Gastroesophageal sphincter (tissue), 4 donors: Measurements from ENCODE around the gene LIN54. TPM values are rescaled to one million over a fixed set of nuclear protein-coding genes. Genes with fewer than 3 reads are reported as not detected.

ENCODE experiments used
- ATAC-seq: fragments of 150-250 bp; one replicate; pipeline ENCODE4 v1.9.1; 2016; ENCODE audit warnings: mild to moderate bottlenecking, moderate library complexity
- H3K27ac ChIP-seq, 4 donors: fragments of 200-600 bp; sonication (generic) in 3 of 4; 1 replicate in 3 of 4; 2 replicates in 1 of 4; pipeline ENCODE4 v1.5.1; 2016 to 2019
- H3K27me3 ChIP-seq: fragments of 200-600 bp; sonication (generic); one replicate; pipeline ENCODE4 v1.5.1; 2019
- H3K36me3 ChIP-seq, 2 donors: fragments of 200-600 bp; sonication (generic); one replicate each; pipeline ENCODE4 v1.5.1; 2019; ENCODE audit warnings: control low read depth in 1 of 2
- H3K4me1 ChIP-seq, 3 donors: fragments of 200-600 bp; sonication (generic); 1 replicate in 2 of 3; 2 replicates in 1 of 3; pipeline ENCODE4 v1.5.1; 2016 to 2019; ENCODE audit warnings: control low read depth in 2 of 3
- H3K4me3 ChIP-seq, 2 donors: fragments of 200-600 bp; sonication (generic); one replicate each; pipeline ENCODE4 v1.5.1; 2019; ENCODE audit warnings: mild to moderate bottlenecking in 1 of 2, moderate library complexity in 1 of 2
- H3K9me3 ChIP-seq, 3 donors: fragments of 200-600 bp; sonication (generic); one replicate each; pipeline ENCODE4 v1.5.1; 2017 to 2019; ENCODE audit warnings: control low read depth in 2 of 3
- CTCF ChIP-seq, 4 experiments: fragments of 200-600 bp in 2 of 4; fragments of 450-650 bp in 2 of 4; sonication (generic) in 1 of 4; IDR thresholded peaks; one replicate each; pipeline ENCODE4 v1.5.1; 2017 to 2019; ENCODE audit warnings: antibody characterized with exemption in 4 of 4, mild to moderate bottlenecking in 2 of 4, moderate library complexity in 2 of 4
- EP300 ChIP-seq: sonication (generic); formaldehyde crosslinking; IDR thresholded peaks from one replicate; pipeline ENCODE4 v1.6.1; 2017; ENCODE audit warnings: antibody characterized with exemption, mild to moderate bottlenecking
- POLR2A ChIP-seq, 2 donors: fragments of 450-650 bp; IDR thresholded peaks; one replicate each; pipeline ENCODE4 v1.6.1; 2017; ENCODE audit warnings: antibody characterized with exemption in 2 of 2, mild to moderate bottlenecking in 2 of 2, moderate library complexity in 1 of 2
- POLR2AphosphoS5 ChIP-seq: sonication (generic); formaldehyde crosslinking; IDR thresholded peaks from one replicate; pipeline ENCODE4 v1.6.1; 2017; ENCODE audit warnings: antibody characterized with exemption
- WGBS, 2 donors: methylation state at CpG; one replicate each; pipeline ENCODE4 v1.1.5; 2018; ENCODE audit warnings: low coverage in 1 of 2; 5-methylcytosine and 5-hydroxymethylcytosine counted together
- total RNA-seq, 4 donors: library from RNA; depleted of rRNA; stranded (reverse); fragments of >200 nt; gene quantifications; one replicate each; pipeline ENCODE4 v1.1.0, GENCODE V29; 2016

Gene LIN54
- total RNA-seq, 4 donors from 2014 or later: 7.8 to 15.3 (median 10.2) TPM

- no peak overlapping the region for H3K4me3 ChIP-seq
- TF ChIP-seq POLR2AphosphoS5: no peak
- no peak for TF ChIP-seq POLR2A (IDR thresholded peaks at IDR 0.05)
- TF ChIP-seq EP300: no peak
- TF ChIP-seq CTCF (IDR thresholded peaks at IDR 0.05): no peak
- no peak overlapping the region for H3K27ac ChIP-seq
- H3K36me3 ChIP-seq: no peaks in the 10 kb centered on the region
- H3K9me3 ChIP-seq: no peaks in the 10 kb centered on the region
- peaks cover 10 to 42% (median 14%) of the 10 kb centered on the region in 3 donors for H3K4me1 ChIP-seq
- 82 to 86% methylated on average over 1 to 3 of the region's 3 CpGs for WGBS, 2 donors
- no peaks in the 10 kb centered on the region for H3K27me3 ChIP-seq
- no peak for ATAC-seq
Observed at GRCh38 chr4:83040269-83040668, 29.6 kb upstream of the LIN54 start.

GRCh38 chr4:83036991-83037665 lies 26.5 kb upstream of the LIN54 start:
- no peak overlapping the region for H3K4me3 ChIP-seq
- no peak overlapping the region for H3K27ac ChIP-seq
- 47 to 54% methylated on average over 3 of the region's 5 CpGs for WGBS, 2 donors

GRCh38 chr4:83034630-83035494 lies 24.2 kb upstream of the LIN54 start, which contains the start of gene COPS4:
Gene COPS4, plus strand, starts transcription at chr4:83035183. Its CDS starts 42 bp downstream, at chr4:83035225.
- H3K4me3 ChIP-seq: peak within 1 kb of the TSS; percentile 71 to 75
- no peaks in the 10 kb centered on the region for H3K9me3 ChIP-seq
- ATAC-seq: peak; percentile 99
- H3K27me3 ChIP-seq: no peaks in the 10 kb centered on the region
- 0 to 1% methylated on average over 16 to 21 of the region's 39 CpGs for WGBS, 2 donors
- TF ChIP-seq CTCF (IDR thresholded peaks at IDR 0.05) (peak in 3 of 4 experiments; percentile 62 to 67 (median 64)), POLR2AphosphoS5 (peak; percentile 90), POLR2A (IDR thresholded peaks at IDR 0.05) (peak; percentile 27 to 49), EP300 (no peak)
- peak within 1 kb of the TSS; percentile 88 to 95 (median 90) for H3K27ac ChIP-seq
- peaks cover 10 to 29% (median 14%) of the 10 kb centered on the region in 3 donors for H3K4me1 ChIP-seq
- H3K36me3 ChIP-seq: no peaks in the 10 kb centered on the region

More at GRCh38 chr4:83036991-83037665, 26.5 kb upstream of the LIN54 start:
- ATAC-seq: no peak
- Histone ChIP-seq H3K27me3 (no peaks in the 10 kb centered on the region), H3K9me3 (no peaks in the 10 kb centered on the region), H3K36me3 (no peaks in the 10 kb centered on the region), H3K4me1 (peaks cover 10 to 29% (median 14%) of the 10 kb centered on the region in 3 donors)
- no peak for TF ChIP-seq EP300
- no peak for TF ChIP-seq POLR2AphosphoS5
- no peak for TF ChIP-seq CTCF (IDR thresholded peaks at IDR 0.05)
- TF ChIP-seq POLR2A (IDR thresholded peaks at IDR 0.05): no peak

GRCh38 chr4:83029688-83030087 lies 19.1 kb upstream of the LIN54 start:
- H3K27me3 ChIP-seq: no peaks in the 10 kb centered on the region
- H3K9me3 ChIP-seq: peaks cover 0 to 12% (median 0%) of the 10 kb centered on the region in 3 donors
- ATAC-seq: no peak
- TF ChIP-seq EP300 (no peak), POLR2A (IDR thresholded peaks at IDR 0.05) (no peak), CTCF (IDR thresholded peaks at IDR 0.05) (no peak), POLR2AphosphoS5 (no peak)
- H3K36me3 ChIP-seq: no peaks in the 10 kb centered on the region
- no peak overlapping the region for H3K4me3 ChIP-seq
- whole genome bisulfite sequencing, 2 donors: 93% methylated on average over 1 of the region's 1 CpG; no CpG with 5 or more reads in 1 of the 2 donors
- no peaks in the 10 kb centered on the region for H3K4me1 ChIP-seq
- no peak overlapping the region for H3K27ac ChIP-seq
